Panc1 (cell line): ENCODE results near the gene MICALL2. TPM values are rescaled to one million over a fixed set of nuclear protein-coding genes. Genes with fewer than 3 reads are reported as not detected.

Experiments
- ATAC-seq: fragments of 200-7000 bp; cut with Tn5 transposase; 2 replicates; pipeline ENCODE4 v1.9.1; 2020; ENCODE audit warnings: mild to moderate bottlenecking, moderate library complexity
- BruUV-seq: library from RNA; stranded (reverse); fragments of 400-500 nt; replicated peaks from 2 replicates; lab custom pipeline; 2021; lab: Mats Ljungman, UMichigan
- CTCF ChIA-PET: fragments of 300-600 bp; sonication (Branson Sonifier 250); formaldehyde crosslinking; loops from one replicate; lab custom pipeline; 2022; ENCODE audit warnings: antibody characterized with exemption; lab: Charles Lee
- POLR2A ChIA-PET: fragments of 300-600 bp; sonication (Branson Sonifier 250); formaldehyde crosslinking; loops from one replicate; lab custom pipeline; 2022; ENCODE audit warnings: antibody characterized with exemption; lab: Charles Lee
- DNase-seq: peaks from one replicate; pipeline ENCODE4 v3.0.0-alpha.2; 2010; ENCODE audit warnings: low read depth, low spot score
- H3K27ac ChIP-seq: 2 replicates; pipeline ENCODE4 v1.5.1; 2011; ENCODE audit warnings: mild to moderate bottlenecking, low read length, inconsistent platforms
- H3K27me3 ChIP-seq: fragments of 200-500 bp; sonication (Bioruptor generic); 2 replicates; pipeline ENCODE4 v1.6.0; 2014; ENCODE audit warnings: low read length, inconsistent platforms; ENCODE audit not compliant: control insufficient read depth, insufficient read depth
- H3K36me3 ChIP-seq: fragments of 200-500 bp; sonication (Bioruptor generic); 2 replicates; pipeline ENCODE4 v1.5.1; 2014; ENCODE audit warnings: inconsistent platforms, mild to moderate bottlenecking, low read length, moderate library complexity; ENCODE audit not compliant: control insufficient read depth, insufficient read depth
- H3K4me1 ChIP-seq: 2 replicates; pipeline ENCODE4 v1.5.1; 2011; ENCODE audit warnings: inconsistent platforms, mild to moderate bottlenecking, low read length, moderate library complexity; ENCODE audit not compliant: control insufficient read depth, insufficient read depth
- H3K4me3 ChIP-seq, 2 experiments: 2 replicates each; pipeline ENCODE4 v1.5.1; 2011 to 2012; ENCODE audit warnings: low read depth in 2 of 2, low read length in 2 of 2, mild to moderate bottlenecking in 2 of 2, inconsistent platforms in 1 of 2, moderate library complexity in 1 of 2
- H3K9me3 ChIP-seq: fragments of 200-500 bp; sonication (Bioruptor generic); 2 replicates; pipeline ENCODE4 v1.5.1; 2014; ENCODE audit warnings: low read depth, mild to moderate bottlenecking, inconsistent platforms, low read length, moderate library complexity; ENCODE audit not compliant: control insufficient read depth, insufficient read depth
- CTCF ChIP-seq: fragments of 450-650 bp; IDR thresholded peaks from 2 replicates; pipeline ENCODE4 v1.5.1; 2017; ENCODE audit warnings: mild to moderate bottlenecking
- POLR2AphosphoS5 ChIP-seq: IDR thresholded peaks from 2 replicates; pipeline ENCODE4 v1.6.1; 2012; ENCODE audit warnings: mild to moderate bottlenecking, low read depth, low read length, moderate library complexity
- REST ChIP-seq, 2 experiments: IDR thresholded peaks; 2 replicates each; pipeline ENCODE4 v1.6.1; 2011 to 2012; ENCODE audit warnings: low read depth in 2 of 2, control low read depth in 1 of 2, low read length in 1 of 2, mild to moderate bottlenecking in 1 of 2, moderate library complexity in 1 of 2; ENCODE audit not compliant: insufficient read depth in 1 of 2
- SIN3A ChIP-seq: IDR thresholded peaks from 2 replicates; pipeline ENCODE4 v1.6.1; 2012; ENCODE audit warnings: low read depth, mild to moderate bottlenecking, low read length, moderate library complexity, borderline replicate concordance; ENCODE audit not compliant: insufficient read depth
- TCF7L2 ChIP-seq: IDR thresholded peaks from 2 replicates; pipeline ENCODE4 v1.6.1; 2011; ENCODE audit warnings: mild to moderate bottlenecking, low read depth, low read length, inconsistent platforms
- in situ Hi-C: cut with HindIII; loops from 2 replicates; pipeline ENCODE4 v1.10.0; 2016; ENCODE audit warnings: low sequenced_read_pairs, low pct_unique_long_range_greater_than_20kb
- intact Hi-C: fragments of 100-400 bp; cut with micrococcal nuclease; formaldehyde crosslinking; loops from one replicate; pipeline ENCODE4 v1.10.0; 2022; ENCODE audit not compliant: unreplicated experiment
- total RNA-seq: library from RNA; stranded (reverse); gene quantifications from one replicate; pipeline ENCODE4 v1.2.1, GENCODE V29; 2021; ENCODE audit not compliant: unreplicated experiment

Gene MICALL2
- total RNA-seq, 1 experiment from 2014 or later, result 144 TPM

DNA sequence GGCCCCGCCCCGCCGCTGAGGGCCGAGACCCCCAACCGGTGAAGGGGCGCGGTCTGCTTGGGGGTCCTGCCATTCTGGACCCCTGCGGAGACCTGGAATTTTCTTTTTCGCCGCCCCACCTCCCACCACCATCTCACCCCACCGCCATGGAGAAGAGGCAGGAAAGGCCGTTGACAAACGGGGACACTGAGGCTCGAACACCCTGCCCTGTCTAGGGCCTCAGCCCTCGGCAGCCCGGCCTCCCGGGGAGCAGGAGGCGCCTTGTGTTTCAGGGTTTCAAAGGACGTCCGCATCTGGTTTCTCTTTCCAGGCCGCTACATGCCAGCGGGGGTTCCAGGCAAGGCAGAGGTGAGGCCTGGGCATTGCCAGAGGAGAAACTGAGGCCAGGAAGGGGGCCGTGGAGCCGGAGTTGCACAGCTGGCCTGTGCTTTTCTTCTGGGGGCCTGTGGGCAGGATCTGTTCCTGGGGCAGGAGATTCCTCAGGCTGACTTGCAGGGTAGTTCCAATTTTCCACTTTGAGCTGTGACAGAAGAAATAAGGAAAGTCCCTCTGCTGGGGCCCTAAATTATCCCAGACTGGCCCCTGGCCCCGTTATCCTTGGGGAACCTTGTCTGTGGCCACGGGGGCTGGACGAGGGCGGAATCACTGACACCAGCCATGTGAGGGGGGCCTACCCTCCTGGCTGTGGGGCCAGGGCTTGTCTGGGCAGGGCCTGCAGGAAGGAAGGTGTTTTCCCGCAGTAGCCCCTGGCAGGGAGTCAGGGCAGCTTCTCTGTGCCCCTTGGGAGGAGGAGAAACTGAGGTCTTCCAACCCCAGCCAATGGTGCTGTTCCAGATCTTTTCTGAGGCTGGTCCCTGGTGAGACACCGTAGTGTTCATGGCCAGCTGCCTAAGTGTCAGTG, 900 bp upstream of the MICALL2 start:
- Histone ChIP-seq H3K4me1 (peaks cover 50% of the 10 kb centered on the region), H3K4me3 (peak overlapping the region; percentile 42 to 65), H3K27ac (peak overlapping the region; percentile 96), H3K27me3 (no peaks in the 10 kb centered on the region), H3K36me3 (peaks cover 2% of the 10 kb centered on the region; the same call in 1 of the 2 replicates), H3K9me3 (no peaks in the 10 kb centered on the region)
- POLR2A ChIA-PET, result no interaction called here
- no peak for ATAC-seq
- intact Hi-C loops (loop anchor here (5.0 kb wide), 1 partner anchor 242 kb away; no protein-coding TSS in a partner anchor), in situ Hi-C loops (no loop called here)
- TF ChIP-seq TCF7L2 (no peak), REST (IDR thresholded peaks at IDR 0.05; ENCODE audit: insufficient read depth in 1 of 2, low read depth in 2 of 2, low read length in 1 of 2) (no peak), CTCF (no peak), SIN3A (no peak), POLR2AphosphoS5 (no peak)
- CTCF ChIA-PET, result no interaction called here
- no TSS peak for BruUV-seq
- DNase-seq, result no peak

- in situ Hi-C loops, result no loop called here
- DNase-seq (peak; percentile 80), ATAC-seq (peak; percentile 83)
- TF ChIP-seq CTCF (no peak), POLR2AphosphoS5 (no peak), SIN3A (no peak), REST (IDR thresholded peaks at IDR 0.05; ENCODE audit: insufficient read depth in 1 of 2, low read depth in 2 of 2, low read length in 1 of 2) (no peak), TCF7L2 (no peak)
- ChIA-PET POLR2A (no interaction called here), CTCF (no interaction called here)
- H3K27me3 ChIP-seq, result no peaks in the 10 kb centered on the region
- H3K36me3 ChIP-seq, result peaks cover 2% of the 10 kb centered on the region; the same call in 1 of the 2 replicates
- H3K9me3 ChIP-seq, result no peaks in the 10 kb centered on the region
- BruUV-seq, result no TSS peak
- H3K4me1 ChIP-seq, result peaks cover 57% of the 10 kb centered on the region
- H3K27ac ChIP-seq, result no peak overlapping the region
- intact Hi-C loops, result loop anchor here (5.0 kb wide), 1 partner anchor 243 kb away; no protein-coding TSS in a partner anchor
- H3K4me3 ChIP-seq, result peak overlapping the region; percentile 76 to 87
Observed at GRCh38 chr7:1459512-1459892, 232 bp upstream of the MICALL2 start.
